K562 (cell line): ENCODE data around the gene A1BG.

Experiments
- EP400 ChIP-seq: fragments of 450-650 bp; IDR thresholded peaks from 2 replicates; pipeline ENCODE4 v1.6.1; 2017; ENCODE audit warnings: antibody characterized with exemption, mild to moderate bottlenecking, moderate library complexity
- FOS ChIP-seq: IDR thresholded peaks from 3 replicates; pipeline ENCODE4 v1.6.1; 2011; ENCODE audit not compliant: insufficient read length; ENCODE audit errors: extremely low read depth
- MCM5 ChIP-seq: fragments of 450-650 bp; IDR thresholded peaks from 2 replicates; pipeline ENCODE4 v1.6.1; 2016; ENCODE audit warnings: low read depth
- MXI1 ChIP-seq: IDR thresholded peaks from 2 replicates; pipeline ENCODE4 v1.6.1; 2011; ENCODE audit warnings: low read depth, mild to moderate bottlenecking, improper control_type of control experiment, low read length
- NFATC3 ChIP-seq: fragments of 450-650 bp; IDR thresholded peaks from 2 replicates; pipeline ENCODE4 v1.6.1; 2017; ENCODE audit warnings: mild to moderate bottlenecking
- NFE2 ChIP-seq: IDR thresholded peaks from 2 replicates; pipeline ENCODE4 v1.6.1; 2014; ENCODE audit warnings: antibody characterized with exemption, low read depth
- POLR2AphosphoS5 ChIP-seq: IDR thresholded peaks from 2 replicates; pipeline ENCODE4 v1.6.1; 2011; ENCODE audit warnings: mild to moderate bottlenecking, low read depth, low read length, moderate library complexity; ENCODE audit not compliant: control insufficient read depth, insufficient read depth
- TAF1 ChIP-seq: IDR thresholded peaks from 2 replicates; pipeline ENCODE4 v1.6.1; 2011; ENCODE audit warnings: mild to moderate bottlenecking, low read length, moderate library complexity; ENCODE audit not compliant: insufficient read depth, control insufficient read depth, severe bottlenecking; ENCODE audit errors: extremely low read depth
- ZNF274 ChIP-seq: IDR thresholded peaks from 2 replicates; pipeline ENCODE4 v1.6.1; 2011; ENCODE audit warnings: low read depth, mild to moderate bottlenecking, low read length, moderate library complexity, borderline replicate concordance
- ZNF561 ChIP-seq: fragments of 450-650 bp; formaldehyde crosslinking; conservative IDR thresholded peaks from 2 replicates; pipeline ENCODE4 v1.4.0; 2020; ENCODE audit warnings: mild to moderate bottlenecking, moderate library complexity
- TF ChIP-seq, protein P1 (sequence below), 2 experiments: IDR thresholded peaks; 2 replicates each; pipeline ENCODE4 v1.6.1; 2011; ENCODE audit warnings: borderline replicate concordance in 1 of 2, control low read depth in 1 of 2, low read depth in 1 of 2, low read length in 1 of 2, mild to moderate bottlenecking in 1 of 2, mixed read lengths in 1 of 2, moderate library complexity in 1 of 2; ENCODE audit not compliant: insufficient read depth in 1 of 2, insufficient read length in 1 of 2, poor library complexity in 1 of 2, severe bottlenecking in 1 of 2; ENCODE audit errors: extremely low read depth in 1 of 2
- TF ChIP-seq, protein P2 (sequence below): fragments of 450-650 bp; IDR thresholded peaks from 2 replicates; pipeline ENCODE4 v1.6.1; 2016; ENCODE audit warnings: antibody characterized with exemption
- TF ChIP-seq, protein P3 (sequence below): sonication (generic); formaldehyde crosslinking; IDR thresholded peaks from 2 replicates; pipeline ENCODE4 v1.8.0; 2022; ENCODE audit warnings: missing genetic modification reagents, mild to moderate bottlenecking, borderline replicate concordance
- TF ChIP-seq, protein P4 (sequence below): sonication (generic); formaldehyde crosslinking; IDR thresholded peaks from 2 replicates; pipeline ENCODE4 v1.8.0; 2022; ENCODE audit warnings: mild to moderate bottlenecking, missing genetic modification reagents

DNA sequence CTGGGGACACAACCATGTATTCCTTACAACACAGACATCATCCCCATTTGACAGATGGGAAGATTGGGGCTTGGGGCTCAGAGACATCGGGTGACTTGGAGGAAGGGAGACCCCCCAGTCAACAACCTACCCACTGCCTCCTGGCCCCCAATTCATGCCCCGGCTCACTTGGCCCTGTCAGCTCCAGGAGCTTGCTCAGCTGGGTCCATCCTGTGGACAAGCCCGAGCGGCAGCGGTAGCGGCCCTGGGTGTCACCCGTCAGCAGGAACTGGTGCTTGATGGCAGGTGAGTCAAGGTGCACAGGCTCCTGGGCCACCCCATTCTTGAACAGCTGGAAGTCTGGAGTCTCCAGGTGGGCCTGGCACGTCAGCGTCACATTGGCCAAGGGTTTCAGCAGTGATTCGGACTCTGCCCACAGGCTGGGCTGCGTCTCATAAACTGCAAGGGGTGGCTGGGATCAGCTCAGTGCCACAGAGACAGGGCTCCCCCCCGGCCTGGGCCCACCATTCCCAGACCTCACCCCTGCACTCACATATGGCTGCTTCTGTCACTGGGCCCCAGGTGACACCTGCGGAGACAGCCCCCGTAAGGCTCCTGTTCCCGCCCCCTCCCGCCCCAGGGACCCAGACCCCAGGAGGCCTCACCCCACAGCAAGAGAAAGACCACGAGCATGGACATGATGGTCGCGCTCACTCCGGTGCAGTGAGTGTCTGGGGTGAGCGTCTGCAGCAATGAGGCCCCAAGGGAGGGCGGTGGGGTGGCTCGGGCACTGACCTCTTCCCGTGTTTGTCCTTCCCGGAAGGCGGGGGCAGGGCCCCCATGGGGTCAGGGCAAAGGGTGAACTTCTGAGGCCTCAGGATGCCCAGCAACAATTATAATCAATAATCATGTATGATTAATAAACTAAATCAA is at the start of gene A1BG:
- TF ChIP-seq ZNF274 (no peak), MXI1 (no peak), EP400 (no peak), FOS (no peak), TAF1 (no peak), NFE2 (no peak), NFATC3 (no peak), MCM5 (no peak), ZNF561 (no peak), POLR2AphosphoS5 (no peak)
- TF ChIP-seq, protein P1, sequence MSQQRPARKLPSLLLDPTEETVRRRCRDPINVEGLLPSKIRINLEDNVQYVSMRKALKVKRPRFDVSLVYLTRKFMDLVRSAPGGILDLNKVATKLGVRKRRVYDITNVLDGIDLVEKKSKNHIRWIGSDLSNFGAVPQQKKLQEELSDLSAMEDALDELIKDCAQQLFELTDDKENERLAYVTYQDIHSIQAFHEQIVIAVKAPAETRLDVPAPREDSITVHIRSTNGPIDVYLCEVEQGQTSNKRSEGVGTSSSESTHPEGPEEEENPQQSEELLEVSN (IDR thresholded peaks at IDR 0.05; ENCODE audit: borderline replicate concordance in 1 of 2, extremely low read depth in 1 of 2, insufficient read depth in 1 of 2, insufficient read length in 1 of 2, low read depth in 1 of 2, low read length in 1 of 2, poor library complexity in 1 of 2, severe bottlenecking in 1 of 2): no peak
- TF ChIP-seq, protein P2, sequence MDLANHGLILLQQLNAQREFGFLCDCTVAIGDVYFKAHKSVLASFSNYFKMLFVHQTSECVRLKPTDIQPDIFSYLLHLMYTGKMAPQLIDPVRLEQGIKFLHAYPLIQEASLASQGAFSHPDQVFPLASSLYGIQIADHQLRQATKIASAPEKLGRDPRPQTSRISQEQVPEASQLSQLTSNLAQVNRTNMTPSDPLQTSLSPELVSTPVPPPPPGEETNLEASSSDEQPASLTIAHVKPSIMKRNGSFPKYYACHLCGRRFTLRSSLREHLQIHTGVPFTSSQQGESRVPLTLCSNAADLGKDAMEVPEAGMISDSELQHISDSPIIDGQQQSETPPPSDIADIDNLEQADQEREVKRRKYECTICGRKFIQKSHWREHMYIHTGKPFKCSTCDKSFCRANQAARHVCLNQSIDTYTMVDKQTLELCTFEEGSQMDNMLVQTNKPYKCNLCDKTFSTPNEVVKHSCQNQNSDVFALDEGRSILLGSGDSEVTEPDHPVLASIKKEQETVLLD: no peak
- TF ChIP-seq, protein P3, sequence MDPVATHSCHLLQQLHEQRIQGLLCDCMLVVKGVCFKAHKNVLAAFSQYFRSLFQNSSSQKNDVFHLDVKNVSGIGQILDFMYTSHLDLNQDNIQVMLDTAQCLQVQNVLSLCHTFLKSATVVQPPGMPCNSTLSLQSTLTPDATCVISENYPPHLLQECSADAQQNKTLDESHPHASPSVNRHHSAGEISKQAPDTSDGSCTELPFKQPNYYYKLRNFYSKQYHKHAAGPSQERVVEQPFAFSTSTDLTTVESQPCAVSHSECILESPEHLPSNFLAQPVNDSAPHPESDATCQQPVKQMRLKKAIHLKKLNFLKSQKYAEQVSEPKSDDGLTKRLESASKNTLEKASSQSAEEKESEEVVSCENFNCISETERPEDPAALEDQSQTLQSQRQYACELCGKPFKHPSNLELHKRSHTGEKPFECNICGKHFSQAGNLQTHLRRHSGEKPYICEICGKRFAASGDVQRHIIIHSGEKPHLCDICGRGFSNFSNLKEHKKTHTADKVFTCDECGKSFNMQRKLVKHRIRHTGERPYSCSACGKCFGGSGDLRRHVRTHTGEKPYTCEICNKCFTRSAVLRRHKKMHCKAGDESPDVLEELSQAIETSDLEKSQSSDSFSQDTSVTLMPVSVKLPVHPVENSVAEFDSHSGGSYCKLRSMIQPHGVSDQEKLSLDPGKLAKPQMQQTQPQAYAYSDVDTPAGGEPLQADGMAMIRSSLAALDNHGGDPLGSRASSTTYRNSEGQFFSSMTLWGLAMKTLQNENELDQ (CRISPR knock-in tag): no peak
- TF ChIP-seq, protein P4, sequence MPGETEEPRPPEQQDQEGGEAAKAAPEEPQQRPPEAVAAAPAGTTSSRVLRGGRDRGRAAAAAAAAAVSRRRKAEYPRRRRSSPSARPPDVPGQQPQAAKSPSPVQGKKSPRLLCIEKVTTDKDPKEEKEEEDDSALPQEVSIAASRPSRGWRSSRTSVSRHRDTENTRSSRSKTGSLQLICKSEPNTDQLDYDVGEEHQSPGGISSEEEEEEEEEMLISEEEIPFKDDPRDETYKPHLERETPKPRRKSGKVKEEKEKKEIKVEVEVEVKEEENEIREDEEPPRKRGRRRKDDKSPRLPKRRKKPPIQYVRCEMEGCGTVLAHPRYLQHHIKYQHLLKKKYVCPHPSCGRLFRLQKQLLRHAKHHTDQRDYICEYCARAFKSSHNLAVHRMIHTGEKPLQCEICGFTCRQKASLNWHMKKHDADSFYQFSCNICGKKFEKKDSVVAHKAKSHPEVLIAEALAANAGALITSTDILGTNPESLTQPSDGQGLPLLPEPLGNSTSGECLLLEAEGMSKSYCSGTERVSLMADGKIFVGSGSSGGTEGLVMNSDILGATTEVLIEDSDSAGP: no peak
